ENCODE results near the gene AFF3. TPM values are rescaled to one million over a fixed set of nuclear protein-coding genes. Genes with fewer than 3 reads are reported as not detected.

The AFF3 gene
- total and polyA plus RNA-seq, 2 of the 8 experiments (the other 6 are each of a cell fraction or from before 2014, with no cell fraction given): 0.27 to 3.0 TPM

GRCh38 chr2:99821039-99821438, 321.4 kb downstream of the AFF3 start:
- no peak overlapping the region for H4K8ac ChIP-seq (ENCODE audit: extremely low read depth, insufficient read depth, low read length)
- peaks cover 0 to 13% (median 2%) of the 10 kb centered on the region in 4 experiments; a peak in 2 of 7 replicates for H3K4me1 ChIP-seq (replicated peaks in 1 of 4; ENCODE audit: control insufficient read depth in 3 of 4, insufficient read depth in 4 of 4, low read length in 3 of 4)
- 100% methylated on average over 3 of the region's 3 CpGs; no CpG with 5 or more reads in 1 of the 2 experiments for WGBS, 2 experiments (ENCODE audit: extremely low coverage in 1 of 2, insufficient coverage in 1 of 2, insufficient read length in 1 of 2, insufficient replicate concordance in 2 of 2, low coverage in 1 of 2, low lambda C conversion rate in 2 of 2, missing lambda C conversion rate in 1 of 2)
- no peak overlapping the region for H3K27ac ChIP-seq (ENCODE audit: low read depth, low read length)
- ChIA-PET CTCF (ENCODE audit: partially characterized antibody) (interaction anchor here (0.6 to 1.7 kb wide), 11 partner anchors 22 to 612 kb away, joined by 3 to 5 read pairs (median 3); no protein-coding TSS in a partner anchor), POLR2A (ENCODE audit: partially characterized antibody) (interaction anchor here (0.6 kb wide), 1 partner anchor 65 kb away, joined by 5 read pairs; no protein-coding TSS in a partner anchor)
- H3K4me2 ChIP-seq (ENCODE audit: insufficient read depth in 1 of 2, low read depth in 2 of 2, low read length in 2 of 2): no peak overlapping the region
- H3K23me2 ChIP-seq (ENCODE audit: low read depth, low read length): no peaks in the 10 kb centered on the region
- H2BK5ac ChIP-seq (ENCODE audit: low read depth, low read length): no peak overlapping the region
- H2BK15ac ChIP-seq (ENCODE audit: low read length): no peak overlapping the region
- no peak for FAIRE-seq
- H3K14ac ChIP-seq (ENCODE audit: insufficient read length): no peak overlapping the region
- H2BK20ac ChIP-seq (ENCODE audit: low read length): no peak overlapping the region
- no peak overlapping the region for H3K4ac ChIP-seq (replicated peaks; ENCODE audit: insufficient read length, low read depth, low read length)
- no peaks in the 10 kb centered on the region for H3K36me3 ChIP-seq (ENCODE audit: control insufficient read depth in 2 of 4, insufficient read depth in 4 of 4, low read length in 3 of 4)
- no peak overlapping the region for H2BK120ac ChIP-seq (replicated peaks; ENCODE audit: low read depth, low read length)
- H3K79me2 ChIP-seq (ENCODE audit: control insufficient read depth in 1 of 2, insufficient read depth in 2 of 2, low read length in 2 of 2): no peaks in the 10 kb centered on the region
- no peak overlapping the region for H3K23ac ChIP-seq (ENCODE audit: insufficient read length)
- no peak overlapping the region for H4K91ac ChIP-seq (replicated peaks; ENCODE audit: insufficient read length, low read length)
- no peak overlapping the region for H2BK12ac ChIP-seq (ENCODE audit: low read depth, low read length)
- no peak overlapping the region for H2AK5ac ChIP-seq (ENCODE audit: low read depth, low read length)
- H3K56ac ChIP-seq (replicated peaks; ENCODE audit: insufficient read length, low read depth, low read length): no peak overlapping the region
- no peak for DNase-seq (ENCODE audit: low read depth in 1 of 2, low spot score in 2 of 2)
- no peak overlapping the region for H3K9ac ChIP-seq (replicated peaks in 1 of 4; ENCODE audit: extremely low read depth in 1 of 4, low read depth in 3 of 4, low read length in 3 of 4)
- H3K18ac ChIP-seq (ENCODE audit: extremely low read depth, low read length): no peak overlapping the region
- no peaks in the 10 kb centered on the region for H3K27me3 ChIP-seq (replicated peaks in 1 of 4; ENCODE audit: control insufficient read depth in 3 of 4, extremely low read depth in 1 of 4, insufficient read depth in 3 of 4, low read length in 3 of 4)
- no peaks in the 10 kb centered on the region for H3K9me3 ChIP-seq (ENCODE audit: insufficient read depth in 2 of 2, low read depth in 1 of 2, low read length in 1 of 2)
- no peak overlapping the region for H4K5ac ChIP-seq (ENCODE audit: insufficient read length, low read depth, low read length)
- no peak overlapping the region for H2AFZ ChIP-seq (ENCODE audit: low read length)
- no peaks in the 10 kb centered on the region for H4K20me1 ChIP-seq (replicated peaks in 1 of 2; ENCODE audit: control insufficient read depth in 1 of 2, insufficient read depth in 2 of 2, low read length in 2 of 2)
- no peak overlapping the region for H3K4me3 ChIP-seq (ENCODE audit: extremely low read depth in 1 of 4, insufficient read depth in 2 of 4, low read depth in 3 of 4, low read length in 4 of 4)
- H3K79me1 ChIP-seq (ENCODE audit: low read depth, low read length): no peaks in the 10 kb centered on the region
- TF ChIP-seq HDAC6 (IDR thresholded peaks at IDR 0.05; ENCODE audit: low read depth, low read length) (no peak), RAD21 (IDR thresholded peaks at IDR 0.05 in 1 of 2, conservative IDR thresholded peaks at IDR 0.05 in 1 of 2; ENCODE audit: low read depth in 2 of 2, low read length in 2 of 2) (peak; percentile 52 to 60), HDAC2 (IDR thresholded peaks at IDR 0.05; ENCODE audit: borderline replicate concordance in 1 of 2, low read depth in 2 of 2, low read length in 2 of 2) (no peak), KDM5A (IDR thresholded peaks at IDR 0.05; ENCODE audit: low read length) (no peak), SP4 (IDR thresholded peaks at IDR 0.05; ENCODE audit: low read length) (no peak), SAP30 (IDR thresholded peaks at IDR 0.05; ENCODE audit: insufficient read depth, insufficient replicate concordance, low read length) (no peak), TCF12 (IDR thresholded peaks at IDR 0.05; ENCODE audit: low read depth, low read length) (no peak), CHD1 (IDR thresholded peaks at IDR 0.05; ENCODE audit: low read depth, low read length) (no peak), GTF2F1 (IDR thresholded peaks at IDR 0.05; ENCODE audit: borderline replicate concordance, low read depth, low read length) (no peak)
- TF ChIP-seq, protein P1, sequence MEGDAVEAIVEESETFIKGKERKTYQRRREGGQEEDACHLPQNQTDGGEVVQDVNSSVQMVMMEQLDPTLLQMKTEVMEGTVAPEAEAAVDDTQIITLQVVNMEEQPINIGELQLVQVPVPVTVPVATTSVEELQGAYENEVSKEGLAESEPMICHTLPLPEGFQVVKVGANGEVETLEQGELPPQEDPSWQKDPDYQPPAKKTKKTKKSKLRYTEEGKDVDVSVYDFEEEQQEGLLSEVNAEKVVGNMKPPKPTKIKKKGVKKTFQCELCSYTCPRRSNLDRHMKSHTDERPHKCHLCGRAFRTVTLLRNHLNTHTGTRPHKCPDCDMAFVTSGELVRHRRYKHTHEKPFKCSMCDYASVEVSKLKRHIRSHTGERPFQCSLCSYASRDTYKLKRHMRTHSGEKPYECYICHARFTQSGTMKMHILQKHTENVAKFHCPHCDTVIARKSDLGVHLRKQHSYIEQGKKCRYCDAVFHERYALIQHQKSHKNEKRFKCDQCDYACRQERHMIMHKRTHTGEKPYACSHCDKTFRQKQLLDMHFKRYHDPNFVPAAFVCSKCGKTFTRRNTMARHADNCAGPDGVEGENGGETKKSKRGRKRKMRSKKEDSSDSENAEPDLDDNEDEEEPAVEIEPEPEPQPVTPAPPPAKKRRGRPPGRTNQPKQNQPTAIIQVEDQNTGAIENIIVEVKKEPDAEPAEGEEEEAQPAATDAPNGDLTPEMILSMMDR (IDR thresholded peaks at IDR 0.05; ENCODE audit: control extremely low read depth in 1 of 3, insufficient read depth in 1 of 3, low read depth in 1 of 3, low read length in 3 of 3): peak in 2 of 3 experiments; percentile 19 to 34; a peak in 2 of 4 replicates
